GM19452 (cell line): Measurements from ENCODE around the gene CCRL2.
A peak's percentile ranks its signal among the peaks of the same experiment; 100 is the strongest.

Experiments
- ATAC-seq: cut with Tn5 transposase; IDR thresholded peaks from one replicate; pipeline ENCODE4 v1.9.1; 2021; ENCODE audit not compliant: unreplicated experiment

CCRL2 gene, protein sequence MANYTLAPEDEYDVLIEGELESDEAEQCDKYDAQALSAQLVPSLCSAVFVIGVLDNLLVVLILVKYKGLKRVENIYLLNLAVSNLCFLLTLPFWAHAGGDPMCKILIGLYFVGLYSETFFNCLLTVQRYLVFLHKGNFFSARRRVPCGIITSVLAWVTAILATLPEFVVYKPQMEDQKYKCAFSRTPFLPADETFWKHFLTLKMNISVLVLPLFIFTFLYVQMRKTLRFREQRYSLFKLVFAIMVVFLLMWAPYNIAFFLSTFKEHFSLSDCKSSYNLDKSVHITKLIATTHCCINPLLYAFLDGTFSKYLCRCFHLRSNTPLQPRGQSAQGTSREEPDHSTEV

DNA sequence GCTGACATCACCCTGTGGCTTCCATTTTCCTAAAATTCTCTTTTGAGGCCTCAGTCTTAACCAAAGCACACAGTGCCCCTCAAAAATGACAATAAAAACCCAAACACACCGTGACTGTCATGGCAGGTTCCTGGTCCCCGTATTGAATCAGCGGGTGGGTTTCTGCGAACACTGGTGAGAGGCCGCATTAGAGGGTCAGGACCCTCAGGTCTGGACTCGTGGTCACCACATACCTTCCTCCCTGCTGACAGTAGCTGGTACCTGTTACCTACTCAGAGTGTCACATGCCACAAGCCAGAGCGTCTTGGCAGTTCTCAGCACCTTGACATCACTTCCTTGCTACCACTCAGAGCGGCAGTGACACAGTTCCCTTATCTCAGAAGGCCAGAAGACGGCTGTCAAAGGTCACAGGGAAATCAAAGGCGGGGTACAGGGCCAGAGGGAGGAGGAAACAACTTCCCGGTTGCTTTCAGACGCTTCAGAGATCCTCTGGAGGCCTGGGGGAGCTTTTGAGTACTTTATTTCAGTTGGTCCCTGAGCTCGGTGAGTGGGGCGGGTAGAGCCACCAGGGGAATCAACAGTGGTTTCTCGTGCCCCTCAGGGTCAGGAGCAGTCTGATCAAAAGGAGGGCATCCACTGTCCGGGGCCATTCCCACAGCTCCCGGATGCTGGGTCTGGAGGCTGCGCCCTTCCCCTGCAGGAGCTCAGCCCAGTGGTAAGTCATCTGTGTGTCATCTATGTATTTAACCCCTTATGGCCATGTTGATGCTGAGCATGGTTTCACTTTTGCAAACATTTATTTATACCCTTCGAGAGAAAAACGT lies at the start of gene CCRL2, which contains the start of gene CCR5AS:
CCRL2 (plus strand) TSS at position 472 of the 824 bp plus-strand sequence. CDS start 821 bp downstream, outside the sequence.
CCR5AS (minus strand) TSS at position 279 of the 824 bp plus-strand sequence.
- ATAC-seq = no peak

GRCh38 chr3:46358466-46358865 lies 48.6 kb upstream of the CCRL2 start:
- ATAC-seq = no peak

DNA sequence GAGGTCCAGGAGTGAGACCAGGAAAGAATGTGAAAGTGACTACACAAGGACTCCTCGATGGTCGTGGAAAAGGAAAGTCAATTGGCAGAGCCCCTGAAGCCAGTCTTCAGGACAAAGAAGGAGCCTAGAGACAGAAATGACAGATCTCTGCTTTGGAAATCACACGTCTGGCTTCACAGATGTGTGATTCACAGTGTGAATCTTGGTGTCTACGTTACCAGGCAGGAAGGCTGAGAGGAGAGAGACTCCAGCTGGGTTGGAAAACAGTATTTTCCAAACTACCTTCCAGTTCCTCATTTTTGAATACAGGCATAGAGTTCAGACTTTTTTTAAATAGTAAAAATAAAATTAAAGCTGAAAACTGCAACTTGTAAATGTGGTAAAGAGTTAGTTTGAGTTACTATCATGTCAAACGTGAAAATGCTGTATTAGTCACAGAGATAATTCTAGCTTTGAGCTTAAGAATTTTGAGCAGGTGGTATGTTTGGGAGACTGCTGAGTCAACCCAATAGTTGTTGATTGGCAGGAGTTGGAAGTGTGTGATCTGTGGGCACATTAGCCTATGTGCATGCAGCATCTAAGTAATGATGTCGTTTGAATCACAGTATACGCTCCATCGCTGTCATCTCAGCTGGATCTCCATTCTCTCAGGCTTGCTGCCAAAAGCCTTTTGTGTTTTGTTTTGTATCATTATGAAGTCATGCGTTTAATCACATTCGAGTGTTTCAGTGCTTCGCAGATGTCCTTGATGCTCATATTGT lies 47.1 kb upstream of the CCRL2 start:
- peak; percentile 78 for ATAC-seq

DNA sequence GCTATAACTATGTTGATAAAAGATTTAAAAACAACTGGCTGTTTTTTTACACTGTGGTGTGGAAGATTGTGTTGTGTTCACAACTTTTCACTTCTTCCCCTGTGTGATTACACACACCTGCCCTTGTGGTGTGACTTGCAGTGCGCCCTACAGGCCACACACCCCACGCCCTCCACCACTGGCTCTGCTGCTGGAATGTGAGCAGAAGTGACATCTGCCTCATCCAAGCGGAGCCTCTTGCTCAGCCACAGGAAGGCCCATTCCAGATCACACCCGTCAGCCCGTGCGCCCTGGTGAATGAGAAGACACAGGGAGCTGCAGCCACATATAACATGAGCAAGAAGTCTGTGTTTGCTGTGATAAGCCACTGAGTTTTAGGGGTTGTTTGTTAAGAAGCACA lies 46.2 kb upstream of the CCRL2 start:
- no peak for ATAC-seq

DNA sequence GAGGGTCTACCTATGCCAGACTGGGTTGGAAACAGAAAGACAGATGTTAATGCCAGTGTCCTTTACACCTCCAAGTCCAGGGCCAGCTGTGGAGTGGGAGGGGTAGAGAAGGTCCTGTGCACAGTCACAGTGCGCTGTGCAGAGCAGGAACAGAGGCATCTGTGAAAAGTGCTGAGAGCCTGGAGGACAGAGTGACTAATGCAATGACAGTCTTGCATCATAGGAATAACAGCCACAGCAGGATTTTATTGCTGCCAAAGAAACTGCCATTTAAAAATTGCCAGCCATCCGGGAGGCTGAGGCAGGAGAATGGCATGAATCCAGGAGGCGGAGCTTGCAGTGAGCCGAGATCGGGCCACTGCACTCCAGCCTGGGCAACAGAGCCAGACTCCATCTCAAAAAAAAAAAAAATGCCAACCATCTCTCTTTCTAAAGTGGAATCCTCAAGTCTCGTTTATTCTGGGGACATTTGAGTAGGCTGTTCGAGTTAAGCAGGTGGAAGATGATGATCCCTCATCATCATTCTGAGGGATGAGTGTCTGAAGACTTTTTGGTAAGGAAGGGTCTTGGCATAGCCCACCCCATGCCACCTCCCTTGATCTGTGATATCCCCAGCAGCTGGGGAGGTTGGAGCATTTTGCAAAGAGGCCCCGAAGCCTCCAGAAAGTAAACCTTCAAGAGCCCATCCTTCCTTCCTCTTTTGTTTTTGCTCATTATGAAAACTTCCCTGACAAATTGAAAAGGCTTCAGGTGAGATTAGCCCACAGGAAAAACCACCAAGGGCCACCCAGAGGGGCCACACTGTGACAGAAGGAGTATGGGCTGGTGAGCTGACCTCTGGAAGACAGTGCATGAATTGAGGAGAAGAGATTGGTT lies 45.4 kb upstream of the CCRL2 start:
- ATAC-seq = no peak

- ATAC-seq = no peak
Measured at GRCh38 chr3:46365041-46365440, 42.0 kb upstream of the CCRL2 start.

- ATAC-seq = no peak
Measured at GRCh38 chr3:46365737-46366524, 41.1 kb upstream of the CCRL2 start.

- ATAC-seq = no peak
Measured at GRCh38 chr3:46367811-46368210, 39.2 kb upstream of the CCRL2 start.

- ATAC-seq = no peak
Measured at GRCh38 chr3:46368569-46368968, 38.5 kb upstream of the CCRL2 start.

- ATAC-seq = no peak
Measured at GRCh38 chr3:46369151-46369550, 37.9 kb upstream of the CCRL2 start.

GRCh38 chr3:46369675-46370132 lies 37.4 kb upstream of the CCRL2 start:
- peak; percentile 62 for ATAC-seq

DNA sequence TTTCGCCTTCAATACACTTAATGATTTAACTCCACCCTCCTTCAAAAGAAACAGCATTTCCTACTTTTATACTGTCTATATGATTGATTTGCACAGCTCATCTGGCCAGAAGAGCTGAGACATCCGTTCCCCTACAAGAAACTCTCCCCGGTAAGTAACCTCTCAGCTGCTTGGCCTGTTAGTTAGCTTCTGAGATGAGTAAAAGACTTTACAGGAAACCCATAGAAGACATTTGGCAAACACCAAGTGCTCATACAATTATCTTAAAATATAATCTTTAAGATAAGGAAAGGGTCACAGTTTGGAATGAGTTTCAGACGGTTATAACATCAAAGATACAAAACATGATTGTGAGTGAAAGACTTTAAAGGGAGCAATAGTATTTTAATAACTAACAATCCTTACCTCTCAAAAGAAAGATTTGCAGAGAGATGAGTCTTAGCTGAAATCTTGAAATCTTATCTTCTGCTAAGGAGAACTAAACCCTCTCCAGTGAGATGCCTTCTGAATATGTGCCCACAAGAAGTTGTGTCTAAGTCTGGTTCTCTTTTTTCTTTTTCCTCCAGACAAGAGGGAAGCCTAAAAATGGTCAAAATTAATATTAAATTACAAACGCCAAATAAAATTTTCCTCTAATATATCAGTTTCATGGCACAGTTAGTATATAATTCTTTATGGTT lies 36.1 kb upstream of the CCRL2 start, which contains the start of gene CCR5:
CCR5 (plus strand) TSS at position 108 of the 680 bp plus-strand sequence. CDS start 1,957 bp downstream, outside the sequence.
- no peak for ATAC-seq

DNA sequence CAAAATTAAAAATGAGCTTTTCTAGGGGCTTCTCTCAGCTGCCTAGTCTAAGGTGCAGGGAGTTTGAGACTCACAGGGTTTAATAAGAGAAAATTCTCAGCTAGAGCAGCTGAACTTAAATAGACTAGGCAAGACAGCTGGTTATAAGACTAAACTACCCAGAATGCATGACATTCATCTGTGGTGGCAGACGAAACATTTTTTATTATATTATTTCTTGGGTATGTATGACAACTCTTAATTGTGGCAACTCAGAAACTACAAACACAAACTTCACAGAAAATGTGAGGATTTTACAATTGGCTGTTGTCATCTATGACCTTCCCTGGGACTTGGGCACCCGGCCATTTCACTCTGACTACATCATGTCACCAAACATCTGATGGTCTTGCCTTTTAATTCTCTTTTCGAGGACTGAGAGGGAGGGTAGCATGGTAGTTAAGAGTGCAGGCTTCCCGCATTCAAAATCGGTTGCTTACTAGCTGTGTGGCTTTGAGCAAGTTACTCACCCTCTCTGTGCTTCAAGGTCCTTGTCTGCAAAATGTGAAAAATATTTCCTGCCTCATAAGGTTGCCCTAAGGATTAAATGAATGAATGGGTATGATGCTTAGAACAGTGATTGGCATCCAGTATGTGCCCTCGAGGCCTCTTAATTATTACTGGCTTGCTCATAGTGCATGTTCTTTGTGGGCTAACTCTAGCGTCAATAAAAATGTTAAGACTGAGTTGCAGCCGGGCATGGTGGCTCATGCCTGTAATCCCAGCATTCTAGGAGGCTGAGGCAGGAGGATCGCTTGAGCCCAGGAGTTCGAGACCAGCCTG lies 35.3 kb upstream of the CCRL2 start:
- ATAC-seq = no peak

DNA sequence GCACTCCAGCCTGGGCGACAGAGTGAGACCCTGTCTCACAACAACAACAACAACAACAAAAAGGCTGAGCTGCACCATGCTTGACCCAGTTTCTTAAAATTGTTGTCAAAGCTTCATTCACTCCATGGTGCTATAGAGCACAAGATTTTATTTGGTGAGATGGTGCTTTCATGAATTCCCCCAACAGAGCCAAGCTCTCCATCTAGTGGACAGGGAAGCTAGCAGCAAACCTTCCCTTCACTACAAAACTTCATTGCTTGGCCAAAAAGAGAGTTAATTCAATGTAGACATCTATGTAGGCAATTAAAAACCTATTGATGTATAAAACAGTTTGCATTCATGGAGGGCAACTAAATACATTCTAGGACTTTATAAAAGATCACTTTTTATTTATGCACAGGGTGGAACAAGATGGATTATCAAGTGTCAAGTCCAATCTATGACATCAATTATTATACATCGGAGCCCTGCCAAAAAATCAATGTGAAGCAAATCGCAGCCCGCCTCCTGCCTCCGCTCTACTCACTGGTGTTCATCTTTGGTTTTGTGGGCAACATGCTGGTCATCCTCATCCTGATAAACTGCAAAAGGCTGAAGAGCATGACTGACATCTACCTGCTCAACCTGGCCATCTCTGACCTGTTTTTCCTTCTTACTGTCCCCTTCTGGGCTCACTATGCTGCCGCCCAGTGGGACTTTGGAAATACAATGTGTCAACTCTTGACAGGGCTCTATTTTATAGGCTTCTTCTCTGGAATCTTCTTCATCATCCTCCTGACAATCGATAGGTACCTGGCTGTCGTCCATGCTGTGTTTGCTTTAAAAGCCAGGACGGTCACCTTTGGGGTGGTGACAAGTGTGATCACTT lies 34.3 kb upstream of the CCRL2 start:
- ATAC-seq = no peak

DNA sequence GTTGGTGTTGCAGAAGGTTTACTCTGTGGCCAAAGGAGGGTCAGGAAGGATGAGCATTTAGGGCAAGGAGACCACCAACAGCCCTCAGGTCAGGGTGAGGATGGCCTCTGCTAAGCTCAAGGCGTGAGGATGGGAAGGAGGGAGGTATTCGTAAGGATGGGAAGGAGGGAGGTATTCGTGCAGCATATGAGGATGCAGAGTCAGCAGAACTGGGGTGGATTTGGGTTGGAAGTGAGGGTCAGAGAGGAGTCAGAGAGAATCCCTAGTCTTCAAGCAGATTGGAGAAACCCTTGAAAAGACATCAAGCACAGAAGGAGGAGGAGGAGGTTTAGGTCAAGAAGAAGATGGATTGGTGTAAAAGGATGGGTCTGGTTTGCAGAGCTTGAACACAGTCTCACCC lies 32.3 kb upstream of the CCRL2 start:
- no peak for ATAC-seq

- ATAC-seq = no peak
Measured at GRCh38 chr3:46375218-46375617, 31.8 kb upstream of the CCRL2 start.

DNA sequence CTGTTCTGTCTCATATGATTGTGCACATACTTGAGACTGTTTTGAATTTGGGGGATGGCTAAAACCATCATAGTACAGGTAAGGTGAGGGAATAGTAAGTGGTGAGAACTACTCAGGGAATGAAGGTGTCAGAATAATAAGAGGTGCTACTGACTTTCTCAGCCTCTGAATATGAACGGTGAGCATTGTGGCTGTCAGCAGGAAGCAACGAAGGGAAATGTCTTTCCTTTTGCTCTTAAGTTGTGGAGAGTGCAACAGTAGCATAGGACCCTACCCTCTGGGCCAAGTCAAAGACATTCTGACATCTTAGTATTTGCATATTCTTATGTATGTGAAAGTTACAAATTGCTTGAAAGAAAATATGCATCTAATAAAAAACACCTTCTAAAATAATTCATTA lies 31.2 kb upstream of the CCRL2 start:
- no peak for ATAC-seq
